Type B pancreatic cell (in vitro differentiated cells): ENCODE results near the gene TLL1. TPM values are rescaled to one million over a fixed set of nuclear protein-coding genes. Genes with fewer than 3 reads are reported as not detected.

Source experiments
- DNase-seq: peaks from one replicate; pipeline ENCODE4 v3.0.0; 2021; ENCODE audit warnings: mixed read lengths; ENCODE audit not compliant: unreplicated experiment; ENCODE audit errors: extremely low spot score
- H3K27ac Mint-ChIP-seq: 2 replicates; pipeline ENCODE4 v1.8.0; 2021; ENCODE audit warnings: mild to moderate bottlenecking, mixed read lengths
- H3K27me3 Mint-ChIP-seq: 2 replicates; pipeline ENCODE4 v1.8.0; 2021; ENCODE audit warnings: mixed read lengths
- H3K36me3 Mint-ChIP-seq: 2 replicates; pipeline ENCODE4 v1.8.0; 2021; ENCODE audit warnings: mixed read lengths
- H3K4me1 Mint-ChIP-seq: one replicate; pipeline ENCODE4 v1.8.0; 2021; ENCODE audit warnings: mixed read lengths; ENCODE audit not compliant: unreplicated experiment
- H3K4me3 Mint-ChIP-seq: 2 replicates; pipeline ENCODE4 v1.8.0; 2021; ENCODE audit warnings: mild to moderate bottlenecking, mixed read lengths
- H3K9me3 Mint-ChIP-seq: 2 replicates; pipeline ENCODE4 v1.8.0; 2021; ENCODE audit warnings: mixed read lengths
- CTCF ChIP-seq: fragments of 200-600 bp; sonication (generic); conservative IDR thresholded peaks from 2 replicates; pipeline ENCODE4 v1.5.0; 2021; ENCODE audit warnings: antibody characterized with exemption, mild to moderate bottlenecking
- total RNA-seq: library from RNA; stranded (reverse); gene quantifications from 2 replicates; pipeline ENCODE4 v1.2.1, GENCODE V29; 2021; ENCODE audit warnings: low replicate concordance

TLL1 gene
- total RNA-seq, 1 donor from 2014 or later = 2.0 TPM

GRCh38 chr4:166043801-166044200 is 170.8 kb downstream of the TLL1 start:
- no peak for DNase-seq
- Mint-ChIP-seq H3K9me3 (no peaks in the 10 kb centered on the region), H3K27me3 (no peaks in the 10 kb centered on the region), H3K36me3 (no peaks in the 10 kb centered on the region), H3K4me1 (no peaks in the 10 kb centered on the region), H3K27ac (no peak overlapping the region), H3K4me3 (no peak overlapping the region)
- TF ChIP-seq CTCF = no peak

GRCh38 chr4:166044871-166045270 is 171.8 kb downstream of the TLL1 start:
- no peak overlapping the region for H3K27ac Mint-ChIP-seq
- H3K4me1 Mint-ChIP-seq = no peaks in the 10 kb centered on the region
- no peak for TF ChIP-seq CTCF
- no peaks in the 10 kb centered on the region for H3K27me3 Mint-ChIP-seq
- H3K9me3 Mint-ChIP-seq = no peaks in the 10 kb centered on the region
- H3K4me3 Mint-ChIP-seq = no peak overlapping the region
- H3K36me3 Mint-ChIP-seq = no peaks in the 10 kb centered on the region
- no peak for DNase-seq

GRCh38 chr4:166045457-166045856 is 172.4 kb downstream of the TLL1 start:
- H3K4me1 Mint-ChIP-seq = no peaks in the 10 kb centered on the region
- H3K9me3 Mint-ChIP-seq = no peaks in the 10 kb centered on the region
- no peaks in the 10 kb centered on the region for H3K27me3 Mint-ChIP-seq
- H3K4me3 Mint-ChIP-seq = no peak overlapping the region
- no peaks in the 10 kb centered on the region for H3K36me3 Mint-ChIP-seq
- DNase-seq = no peak
- no peak for TF ChIP-seq CTCF
- H3K27ac Mint-ChIP-seq = no peak overlapping the region

- Mint-ChIP-seq H3K9me3 (no peaks in the 10 kb centered on the region), H3K27me3 (no peaks in the 10 kb centered on the region), H3K36me3 (no peaks in the 10 kb centered on the region), H3K4me3 (no peak overlapping the region), H3K27ac (no peak overlapping the region), H3K4me1 (no peaks in the 10 kb centered on the region)
- no peak for DNase-seq
- TF ChIP-seq CTCF = no peak
These were observed 176.0 kb downstream of the TLL1 start for GRCh38 chr4:166049036-166049435.

GRCh38 chr4:166064721-166065120 is 191.7 kb downstream of the TLL1 start:
- Mint-ChIP-seq H3K9me3 (no peaks in the 10 kb centered on the region), H3K27ac (no peak overlapping the region), H3K36me3 (no peaks in the 10 kb centered on the region), H3K4me3 (no peak overlapping the region), H3K4me1 (no peaks in the 10 kb centered on the region), H3K27me3 (no peaks in the 10 kb centered on the region)
- no peak for TF ChIP-seq CTCF
- no peak for DNase-seq

- Mint-ChIP-seq H3K36me3 (no peaks in the 10 kb centered on the region), H3K4me3 (no peak overlapping the region), H3K27me3 (no peaks in the 10 kb centered on the region), H3K27ac (no peak overlapping the region), H3K4me1 (no peaks in the 10 kb centered on the region), H3K9me3 (no peaks in the 10 kb centered on the region)
- TF ChIP-seq CTCF = no peak
- no peak for DNase-seq
These were observed 192.3 kb downstream of the TLL1 start for GRCh38 chr4:166065324-166065723.
